Panc1 (cell line): ENCODE measurements around the gene CCDC185. TPM values are rescaled to one million over a fixed set of nuclear protein-coding genes. Genes with fewer than 3 reads are reported as not detected.

Experiments used
- ATAC-seq: fragments of 200-7000 bp; cut with Tn5 transposase; 2 replicates; pipeline ENCODE4 v1.9.1; 2020; ENCODE audit warnings: mild to moderate bottlenecking, moderate library complexity
- BruUV-seq: library from RNA; stranded (reverse); fragments of 400-500 nt; replicated peaks from 2 replicates; lab custom pipeline; 2021; lab: Mats Ljungman, UMichigan
- CTCF ChIA-PET: fragments of 300-600 bp; sonication (Branson Sonifier 250); formaldehyde crosslinking; loops from one replicate; lab custom pipeline; 2022; ENCODE audit warnings: antibody characterized with exemption; lab: Charles Lee
- POLR2A ChIA-PET: fragments of 300-600 bp; sonication (Branson Sonifier 250); formaldehyde crosslinking; loops from one replicate; lab custom pipeline; 2022; ENCODE audit warnings: antibody characterized with exemption; lab: Charles Lee
- DNase-seq: peaks from one replicate; pipeline ENCODE4 v3.0.0-alpha.2; 2010; ENCODE audit warnings: low read depth, low spot score
- H3K27ac ChIP-seq: 2 replicates; pipeline ENCODE4 v1.5.1; 2011; ENCODE audit warnings: mild to moderate bottlenecking, low read length, inconsistent platforms
- H3K27me3 ChIP-seq: fragments of 200-500 bp; sonication (Bioruptor generic); 2 replicates; pipeline ENCODE4 v1.6.0; 2014; ENCODE audit warnings: low read length, inconsistent platforms; ENCODE audit not compliant: control insufficient read depth, insufficient read depth
- H3K36me3 ChIP-seq: fragments of 200-500 bp; sonication (Bioruptor generic); 2 replicates; pipeline ENCODE4 v1.5.1; 2014; ENCODE audit warnings: inconsistent platforms, mild to moderate bottlenecking, low read length, moderate library complexity; ENCODE audit not compliant: control insufficient read depth, insufficient read depth
- H3K4me1 ChIP-seq: 2 replicates; pipeline ENCODE4 v1.5.1; 2011; ENCODE audit warnings: inconsistent platforms, mild to moderate bottlenecking, low read length, moderate library complexity; ENCODE audit not compliant: control insufficient read depth, insufficient read depth
- H3K4me3 ChIP-seq, 2 experiments: 2 replicates each; pipeline ENCODE4 v1.5.1; 2011 to 2012; ENCODE audit warnings: low read depth in 2 of 2, low read length in 2 of 2, mild to moderate bottlenecking in 2 of 2, inconsistent platforms in 1 of 2, moderate library complexity in 1 of 2
- H3K9me3 ChIP-seq: fragments of 200-500 bp; sonication (Bioruptor generic); 2 replicates; pipeline ENCODE4 v1.5.1; 2014; ENCODE audit warnings: low read depth, mild to moderate bottlenecking, inconsistent platforms, low read length, moderate library complexity; ENCODE audit not compliant: control insufficient read depth, insufficient read depth
- CTCF ChIP-seq: fragments of 450-650 bp; IDR thresholded peaks from 2 replicates; pipeline ENCODE4 v1.5.1; 2017; ENCODE audit warnings: mild to moderate bottlenecking
- POLR2AphosphoS5 ChIP-seq: IDR thresholded peaks from 2 replicates; pipeline ENCODE4 v1.6.1; 2012; ENCODE audit warnings: mild to moderate bottlenecking, low read depth, low read length, moderate library complexity
- REST ChIP-seq, 2 experiments: IDR thresholded peaks; 2 replicates each; pipeline ENCODE4 v1.6.1; 2011 to 2012; ENCODE audit warnings: low read depth in 2 of 2, control low read depth in 1 of 2, low read length in 1 of 2, mild to moderate bottlenecking in 1 of 2, moderate library complexity in 1 of 2; ENCODE audit not compliant: insufficient read depth in 1 of 2
- SIN3A ChIP-seq: IDR thresholded peaks from 2 replicates; pipeline ENCODE4 v1.6.1; 2012; ENCODE audit warnings: low read depth, mild to moderate bottlenecking, low read length, moderate library complexity, borderline replicate concordance; ENCODE audit not compliant: insufficient read depth
- TCF7L2 ChIP-seq: IDR thresholded peaks from 2 replicates; pipeline ENCODE4 v1.6.1; 2011; ENCODE audit warnings: mild to moderate bottlenecking, low read depth, low read length, inconsistent platforms
- in situ Hi-C: cut with HindIII; loops from 2 replicates; pipeline ENCODE4 v1.10.0; 2016; ENCODE audit warnings: low sequenced_read_pairs, low pct_unique_long_range_greater_than_20kb
- intact Hi-C: fragments of 100-400 bp; cut with micrococcal nuclease; formaldehyde crosslinking; loops from one replicate; pipeline ENCODE4 v1.10.0; 2022; ENCODE audit not compliant: unreplicated experiment
- total RNA-seq: library from RNA; stranded (reverse); gene quantifications from one replicate; pipeline ENCODE4 v1.2.1, GENCODE V29; 2021; ENCODE audit not compliant: unreplicated experiment

The CCDC185 gene
- total RNA-seq, 1 experiment from 2014 or later, result not detected

GRCh38 chr1:223346311-223346710, 46.9 kb upstream of the CCDC185 start:
- H3K27me3 ChIP-seq, result peaks cover 2% of the 10 kb centered on the region; the same call in 1 of the 2 replicates
- ChIA-PET CTCF (no interaction called here), POLR2A (no interaction called here)
- H3K9me3 ChIP-seq, result no peaks in the 10 kb centered on the region
- intact Hi-C loops (no loop called here), in situ Hi-C loops (no loop called here)
- H3K36me3 ChIP-seq, result no peaks in the 10 kb centered on the region
- H3K4me1 ChIP-seq, result no peaks in the 10 kb centered on the region
- ATAC-seq (no peak), DNase-seq (no peak)
- H3K4me3 ChIP-seq, result no peak overlapping the region
- BruUV-seq, result no TSS peak
- TF ChIP-seq CTCF (no peak), POLR2AphosphoS5 (no peak), TCF7L2 (no peak), SIN3A (no peak), REST (IDR thresholded peaks at IDR 0.05; ENCODE audit: insufficient read depth in 1 of 2, low read depth in 2 of 2, low read length in 1 of 2) (no peak)
- H3K27ac ChIP-seq, result no peak overlapping the region

- H3K27ac ChIP-seq, result no peak overlapping the region
- H3K36me3 ChIP-seq, result no peaks in the 10 kb centered on the region
- no peaks in the 10 kb centered on the region for H3K4me1 ChIP-seq
- no TSS peak for BruUV-seq
- ChIA-PET POLR2A (no interaction called here), CTCF (no interaction called here)
- peaks cover 2% of the 10 kb centered on the region; the same call in 1 of the 2 replicates for H3K27me3 ChIP-seq
- TF ChIP-seq POLR2AphosphoS5 (no peak), CTCF (no peak), REST (IDR thresholded peaks at IDR 0.05; ENCODE audit: insufficient read depth in 1 of 2, low read depth in 2 of 2, low read length in 1 of 2) (no peak), TCF7L2 (no peak), SIN3A (no peak)
- H3K4me3 ChIP-seq, result no peak overlapping the region
- ATAC-seq, result no peak
- no peak for DNase-seq
- H3K9me3 ChIP-seq, result no peaks in the 10 kb centered on the region
- in situ Hi-C loops, result no loop called here
- intact Hi-C loops, result no loop called here
These were observed 45.6 kb upstream of the CCDC185 start for GRCh38 chr1:223347583-223347982.
